Measurements from ENCODE around the gene SH3TC2.
A peak's percentile ranks its signal among the peaks of the same experiment; 100 is the strongest.

SH3TC2 gene

GRCh38 chr5:148966348-148966747, 96.5 kb downstream of the SH3TC2 start:
- no peak overlapping the region for H3K4me3 ChIP-seq (ENCODE audit: low read depth, low read length)
- ChIA-PET CTCF (interaction anchor here (0.6 to 3.2 kb wide), 11 partner anchors 8 to 1254 kb away, joined by 3 to 19 read pairs (median 4); no protein-coding TSS in a partner anchor), POLR2A (interaction anchor here (0.6 to 0.7 kb wide), 3 partner anchors 8 to 163 kb away, joined by 3 to 6 read pairs (median 3); no protein-coding TSS in a partner anchor)
- no peak overlapping the region for H3K27ac ChIP-seq (ENCODE audit: extremely low read depth, low read depth, low read length)
- TF ChIP-seq ZNF664 (tag by site-specific recombination; IDR thresholded peaks at IDR 0.05) (no peak), MZF1 (tag by site-specific recombination; IDR thresholded peaks at IDR 0.05; ENCODE audit: borderline replicate concordance) (no peak), ZNF133 (tag by site-specific recombination; IDR thresholded peaks at IDR 0.05) (no peak), BCL6B (tag by site-specific recombination; IDR thresholded peaks at IDR 0.05) (no peak), ZBTB7A (tag by site-specific recombination; IDR thresholded peaks at IDR 0.05; ENCODE audit: low read depth) (no peak), WT1 (tag by site-specific recombination; IDR thresholded peaks at IDR 0.05) (no peak), REPIN1 (tag by site-specific recombination; IDR thresholded peaks at IDR 0.05; ENCODE audit: low read depth) (no peak), ZNF529 (tag by site-specific recombination; IDR thresholded peaks at IDR 0.05; ENCODE audit: insufficient replicate concordance) (no peak), ZFP37 (tag by site-specific recombination; IDR thresholded peaks at IDR 0.05) (no peak), ZNF174 (tag by site-specific recombination; IDR thresholded peaks at IDR 0.05) (no peak), ZNF580 (tag by site-specific recombination; IDR thresholded peaks at IDR 0.05) (no peak), HOXC10 (CRISPR knock-in tag; IDR thresholded peaks at IDR 0.05) (no peak), ZNF701 (tag by site-specific recombination; IDR thresholded peaks at IDR 0.05) (no peak), TCF7L2 (IDR thresholded peaks at IDR 0.05; ENCODE audit: borderline replicate concordance, low read depth, low read length) (no peak)
- no peaks in the 10 kb centered on the region for H3K36me3 ChIP-seq (ENCODE audit: control insufficient read depth in 2 of 2, insufficient read depth in 1 of 2, low read length in 2 of 2)
- H3K9me3 ChIP-seq (ENCODE audit: control insufficient read depth, insufficient read depth, low read depth, low read length) = no peaks in the 10 kb centered on the region
- no peaks in the 10 kb centered on the region for H3K4me1 ChIP-seq (ENCODE audit: control insufficient read depth, insufficient read depth, low read length)

GRCh38 chr5:148965511-148966265, 97.2 kb downstream of the SH3TC2 start:
- ChIA-PET POLR2A (interaction anchor here (0.6 kb wide), 2 partner anchors 14 to 162 kb away, joined by 3 to 6 read pairs; no protein-coding TSS in a partner anchor), CTCF (interaction anchor here (0.6 to 3.2 kb wide), 8 partner anchors 8 to 1255 kb away, joined by 3 to 19 read pairs (median 4); no protein-coding TSS in a partner anchor)
- H3K36me3 ChIP-seq (ENCODE audit: control insufficient read depth in 2 of 2, insufficient read depth in 1 of 2, low read length in 2 of 2) = no peaks in the 10 kb centered on the region
- H3K27ac ChIP-seq (ENCODE audit: extremely low read depth, low read depth, low read length) = no peak overlapping the region
- H3K9me3 ChIP-seq (ENCODE audit: control insufficient read depth, insufficient read depth, low read depth, low read length) = no peaks in the 10 kb centered on the region
- no peaks in the 10 kb centered on the region for H3K4me1 ChIP-seq (ENCODE audit: control insufficient read depth, insufficient read depth, low read length)
- H3K4me3 ChIP-seq (ENCODE audit: low read depth, low read length) = no peak overlapping the region
- TF ChIP-seq ZNF362 (tag by site-specific recombination; IDR thresholded peaks at IDR 0.05) (no peak), ZBTB21 (tag by site-specific recombination; IDR thresholded peaks at IDR 0.05) (peak; percentile 74), ZBTB10 (tag by site-specific recombination; IDR thresholded peaks at IDR 0.05) (no peak), ZNF629 (tag by site-specific recombination; IDR thresholded peaks at IDR 0.05) (0 out of 2 replicates have a peak, but pooled peaks have one; percentile 33), HIC1 (tag by site-specific recombination; IDR thresholded peaks at IDR 0.05) (peak; percentile 31; the same call in 1 of the 2 replicates), ZBTB11 (tag by site-specific recombination; conservative IDR thresholded peaks at IDR 0.05; ENCODE audit: low read depth) (no peak), ZNF18 (tag by site-specific recombination; IDR thresholded peaks at IDR 0.05) (no peak)

Data from HEK293 (cell line).